H9 (cell line): Measurements from ENCODE around the gene IMPDH1. TPM values are rescaled to one million over a fixed set of nuclear protein-coding genes. Genes with fewer than 3 reads are reported as not detected.

Source experiments
- DNase-seq: peaks from one replicate; pipeline ENCODE4 v3.0.0-alpha.2; 2017
- H2AFZ ChIP-seq: one replicate; pipeline ENCODE4 v1.6.1; 2013; ENCODE audit warnings: mild to moderate bottlenecking, low read length, control low read depth, moderate library complexity
- H2AK5ac ChIP-seq: 2 replicates; pipeline ENCODE4 v1.6.1; 2013; ENCODE audit warnings: low read length, control low read depth, mixed read lengths; ENCODE audit not compliant: insufficient read length
- H2BK120ac ChIP-seq: one replicate; pipeline ENCODE4 v1.6.1; 2013; ENCODE audit warnings: low read depth, mild to moderate bottlenecking, low read length, control low read depth, inconsistent platforms; ENCODE audit not compliant: poor library complexity, severe bottlenecking
- H2BK12ac ChIP-seq: 2 replicates; pipeline ENCODE4 v1.6.1; 2013; ENCODE audit warnings: low read length, control low read depth, mixed read lengths, low read depth; ENCODE audit not compliant: insufficient read length
- H2BK15ac ChIP-seq: 2 replicates; pipeline ENCODE4 v1.6.1; 2013; ENCODE audit warnings: low read depth, low read length, control low read depth
- H2BK20ac ChIP-seq: one replicate; pipeline ENCODE4 v1.6.1; 2013; ENCODE audit warnings: low read depth, mild to moderate bottlenecking, low read length, control low read depth, inconsistent platforms; ENCODE audit not compliant: poor library complexity, severe bottlenecking
- H2BK5ac ChIP-seq: 2 replicates; pipeline ENCODE4 v1.6.1; 2013; ENCODE audit warnings: low read length, control low read depth, mixed read lengths; ENCODE audit not compliant: insufficient read length
- H3K14ac ChIP-seq: 2 replicates; pipeline ENCODE4 v1.6.1; 2013; ENCODE audit warnings: low read length, control low read depth; ENCODE audit not compliant: insufficient read depth
- H3K18ac ChIP-seq: 2 replicates; pipeline ENCODE4 v1.6.1; 2013; ENCODE audit warnings: low read depth, mild to moderate bottlenecking, mixed read lengths, low read length, control low read depth; ENCODE audit not compliant: insufficient read length
- H3K23ac ChIP-seq: 2 replicates; pipeline ENCODE4 v1.6.1; 2013; ENCODE audit warnings: low read length, control low read depth, mixed read lengths, low read depth; ENCODE audit not compliant: insufficient read length
- H3K23me2 ChIP-seq: 2 replicates; pipeline ENCODE4 v1.6.1; 2013; ENCODE audit warnings: low read depth, mild to moderate bottlenecking, mixed read lengths, low read length, control low read depth; ENCODE audit not compliant: insufficient read length, poor library complexity, severe bottlenecking
- H3K27ac ChIP-seq: 2 replicates; pipeline ENCODE4 v1.5.1; 2013; ENCODE audit warnings: low read length, control low read depth, mixed read lengths, low read depth; ENCODE audit not compliant: insufficient read length
- H3K27me3 ChIP-seq: 2 replicates; pipeline ENCODE4 v1.6.1; 2013; ENCODE audit warnings: low read length, control low read depth, inconsistent platforms; ENCODE audit not compliant: insufficient read depth
- H3K4ac ChIP-seq: 2 replicates; pipeline ENCODE4 v1.6.1; 2013; ENCODE audit warnings: low read depth, mild to moderate bottlenecking, control low read depth, inconsistent platforms, low read length, moderate library complexity
- H3K4me1 ChIP-seq: 2 replicates; pipeline ENCODE4 v1.6.1; 2013; ENCODE audit warnings: low read length, control low read depth, inconsistent platforms; ENCODE audit not compliant: insufficient read depth
- H3K4me2 ChIP-seq: 2 replicates; pipeline ENCODE4 v1.6.1; 2013; ENCODE audit warnings: low read length, control low read depth, mixed read lengths; ENCODE audit not compliant: insufficient read length, insufficient read depth
- H3K56ac ChIP-seq: 2 replicates; pipeline ENCODE4 v1.6.1; 2013; ENCODE audit warnings: low read depth, mild to moderate bottlenecking, mixed read lengths, low read length, control low read depth; ENCODE audit not compliant: insufficient read length
- H3K79me1 ChIP-seq: 2 replicates; pipeline ENCODE4 v1.6.1; 2013; ENCODE audit warnings: low read depth, mild to moderate bottlenecking, moderate library complexity, low read length, control low read depth, inconsistent platforms; ENCODE audit not compliant: insufficient read depth, poor library complexity, severe bottlenecking
- H3K79me2 ChIP-seq: 2 replicates; pipeline ENCODE4 v1.6.1; 2013; ENCODE audit warnings: low read length, control low read depth, inconsistent platforms; ENCODE audit not compliant: insufficient read depth
- H3K9ac ChIP-seq: 2 replicates; pipeline ENCODE4 v1.6.1; 2013; ENCODE audit warnings: low read length, control low read depth, mixed read lengths; ENCODE audit not compliant: insufficient read length; ENCODE audit errors: extremely low read depth
- H3K9me3 ChIP-seq: one replicate; pipeline ENCODE4 v1.6.1; 2013; ENCODE audit warnings: low read depth, low read length, inconsistent platforms; ENCODE audit not compliant: control insufficient read depth
- H3T11ph ChIP-seq: one replicate; pipeline ENCODE4 v1.6.1; 2013; ENCODE audit warnings: mild to moderate bottlenecking, low read length, control low read depth, inconsistent platforms
- H4K20me1 ChIP-seq: one replicate; pipeline ENCODE4 v1.6.1; 2013; ENCODE audit not compliant: control insufficient read depth, insufficient read length, insufficient read depth
- H4K5ac ChIP-seq: 2 replicates; pipeline ENCODE4 v1.6.1; 2013; ENCODE audit warnings: low read depth, mild to moderate bottlenecking, mixed read lengths, low read length, control low read depth; ENCODE audit not compliant: insufficient read length
- H4K8ac ChIP-seq: replicated peaks from 2 replicates; pipeline ENCODE4 v1.6.1; 2013; ENCODE audit warnings: low read length, control low read depth, mixed read lengths, low read depth; ENCODE audit not compliant: insufficient read length
- H4K91ac ChIP-seq: 2 replicates; pipeline ENCODE4 v1.6.1; 2013; ENCODE audit warnings: low read depth, mild to moderate bottlenecking, moderate library complexity, mixed read lengths, low read length, control low read depth; ENCODE audit not compliant: insufficient read length
- H3K27ac Mint-ChIP-seq, 3 experiments: 2 replicates in 2 of 3; 3 replicates in 1 of 3; pipeline ENCODE4 v1.8.0; 2020 to 2021; ENCODE audit warnings: mixed read lengths in 3 of 3, mild to moderate bottlenecking in 1 of 3, moderate library complexity in 1 of 3
- H3K27me3 Mint-ChIP-seq: 2 replicates; pipeline ENCODE4 v1.8.0; 2021; ENCODE audit warnings: low read depth, mild to moderate bottlenecking, moderate library complexity, mixed read lengths
- H3K36me3 Mint-ChIP-seq, 3 experiments: 2 replicates in 2 of 3; 3 replicates in 1 of 3; pipeline ENCODE4 v1.8.0; 2020 to 2021; ENCODE audit warnings: low read depth in 3 of 3, mixed read lengths in 3 of 3; ENCODE audit not compliant: insufficient read depth in 1 of 3
- H3K4me1 Mint-ChIP-seq, 2 experiments: 2 replicates each; pipeline ENCODE4 v1.8.0; 2020; ENCODE audit warnings: mixed read lengths in 2 of 2
- H3K4me3 Mint-ChIP-seq, 2 experiments: 2 replicates in 1 of 2; 3 replicates in 1 of 2; pipeline ENCODE4 v1.8.0; 2020 to 2021; ENCODE audit warnings: mild to moderate bottlenecking in 2 of 2, mixed read lengths in 2 of 2, moderate library complexity in 1 of 2
- H3K9me3 Mint-ChIP-seq, 2 experiments: 2 replicates in 1 of 2; 3 replicates in 1 of 2; pipeline ENCODE4 v1.8.0; 2020; ENCODE audit warnings: mild to moderate bottlenecking in 2 of 2, mixed read lengths in 2 of 2, moderate library complexity in 1 of 2
- WGBS: extraction: QIAGEN DNeasy Blood & Tissue Kit; methylation state at CpG from one replicate; pipeline ENCODE4 v1.1.7; 2013; ENCODE audit warnings: missing lambda C conversion rate, low lambda C conversion rate, mixed read lengths; ENCODE audit not compliant: insufficient read length; ENCODE audit errors: extremely low coverage; 5-methylcytosine and 5-hydroxymethylcytosine counted together
- total RNA-seq: library from RNA; stranded (reverse); gene quantifications from 2 replicates; pipeline ENCODE4 v1.2.1, GENCODE V29; 2021
- TF ChIP-seq, protein P1 (sequence below): fragments of 200-600 bp; sonication (generic); conservative IDR thresholded peaks from 3 replicates; pipeline ENCODE4 v1.8.0; 2021; ENCODE audit warnings: antibody characterized with exemption, mild to moderate bottlenecking

Gene IMPDH1
- total RNA-seq, 1 experiment from 2014 or later, result 35.2 TPM

DNA sequence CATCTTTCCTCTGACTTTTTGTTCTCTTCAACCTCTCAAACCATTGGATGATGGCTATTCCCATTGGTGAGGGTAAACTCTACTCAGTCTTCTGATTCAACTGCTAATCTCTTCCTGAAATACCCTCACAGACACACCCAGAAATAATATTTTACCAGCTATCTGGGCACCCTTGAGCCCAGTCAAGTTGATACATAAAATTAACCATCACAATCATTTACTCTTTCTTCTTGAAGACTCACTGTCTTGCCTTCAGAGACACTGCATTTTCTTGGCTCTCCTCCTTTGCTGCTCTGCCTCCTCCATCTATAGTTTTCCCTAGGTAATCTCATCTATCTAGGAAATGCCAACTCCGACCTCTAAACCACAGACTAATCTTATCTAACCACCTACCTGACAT, 35.7 kb downstream of the IMPDH1 start:
- no peak overlapping the region for H3K4me3 Mint-ChIP-seq
- no peaks in the 10 kb centered on the region for H3K36me3 Mint-ChIP-seq
- Histone ChIP-seq H2BK15ac (no peak overlapping the region), H2BK5ac (no peak overlapping the region), H3K4me2 (no peak overlapping the region), H3K4ac (no peak overlapping the region), H3K4me1 (no peaks in the 10 kb centered on the region), H3K9me3 (no peaks in the 10 kb centered on the region), H4K20me1 (no peaks in the 10 kb centered on the region), H3T11ph (no peak overlapping the region), H3K18ac (no peak overlapping the region), H3K14ac (no peak overlapping the region), H2BK12ac (no peak overlapping the region), H3K79me1 (no peaks in the 10 kb centered on the region), H2AFZ (no peak overlapping the region), H4K8ac (no peak overlapping the region), H3K27ac (no peak overlapping the region), H2BK120ac (no peak overlapping the region), H4K91ac (no peak overlapping the region), H3K23ac (no peak overlapping the region), H2BK20ac (no peak overlapping the region), H3K9ac (no peak overlapping the region), H3K79me2 (no peaks in the 10 kb centered on the region), H3K56ac (no peak overlapping the region), H3K23me2 (no peaks in the 10 kb centered on the region), H2AK5ac (no peak overlapping the region), H3K27me3 (no peaks in the 10 kb centered on the region), H4K5ac (no peak overlapping the region)
- H3K27ac Mint-ChIP-seq, result no peak overlapping the region
- H3K27me3 Mint-ChIP-seq, result peaks cover 45% of the 10 kb centered on the region
- no peak for DNase-seq
- peaks cover 0 to 2% of the 10 kb centered on the region in 2 experiments; a peak in 2 of 5 replicates for H3K9me3 Mint-ChIP-seq
- TF ChIP-seq, protein P1, sequence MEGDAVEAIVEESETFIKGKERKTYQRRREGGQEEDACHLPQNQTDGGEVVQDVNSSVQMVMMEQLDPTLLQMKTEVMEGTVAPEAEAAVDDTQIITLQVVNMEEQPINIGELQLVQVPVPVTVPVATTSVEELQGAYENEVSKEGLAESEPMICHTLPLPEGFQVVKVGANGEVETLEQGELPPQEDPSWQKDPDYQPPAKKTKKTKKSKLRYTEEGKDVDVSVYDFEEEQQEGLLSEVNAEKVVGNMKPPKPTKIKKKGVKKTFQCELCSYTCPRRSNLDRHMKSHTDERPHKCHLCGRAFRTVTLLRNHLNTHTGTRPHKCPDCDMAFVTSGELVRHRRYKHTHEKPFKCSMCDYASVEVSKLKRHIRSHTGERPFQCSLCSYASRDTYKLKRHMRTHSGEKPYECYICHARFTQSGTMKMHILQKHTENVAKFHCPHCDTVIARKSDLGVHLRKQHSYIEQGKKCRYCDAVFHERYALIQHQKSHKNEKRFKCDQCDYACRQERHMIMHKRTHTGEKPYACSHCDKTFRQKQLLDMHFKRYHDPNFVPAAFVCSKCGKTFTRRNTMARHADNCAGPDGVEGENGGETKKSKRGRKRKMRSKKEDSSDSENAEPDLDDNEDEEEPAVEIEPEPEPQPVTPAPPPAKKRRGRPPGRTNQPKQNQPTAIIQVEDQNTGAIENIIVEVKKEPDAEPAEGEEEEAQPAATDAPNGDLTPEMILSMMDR, result no peak
- WGBS, result no CpG with 5 or more reads among the region's 1 CpG
- H3K4me1 Mint-ChIP-seq, result peaks cover 0 to 5% of the 10 kb centered on the region in 2 experiments; a peak in 2 of 4 replicates
